Measurements from ENCODE around the gene EIF2S3.

DNA sequence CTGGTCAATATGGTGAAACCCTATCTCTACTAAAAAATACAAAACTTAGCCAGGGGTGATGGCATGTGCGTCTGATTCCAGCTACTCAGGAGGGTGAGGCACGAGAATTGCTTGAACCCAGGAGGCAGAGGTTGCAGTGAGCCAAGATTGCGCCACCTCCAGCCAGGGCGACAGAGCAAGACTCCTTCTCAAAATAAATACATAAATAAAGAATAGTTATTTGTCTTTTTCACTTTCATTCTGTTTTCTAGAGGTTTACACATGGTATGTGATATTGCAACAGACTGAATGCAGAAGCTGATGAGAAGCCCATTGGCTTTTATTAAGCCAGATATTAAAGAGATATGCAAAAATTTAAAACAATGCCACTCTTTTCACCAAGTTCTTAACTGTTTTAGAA is 35.9 kb upstream of the EIF2S3 start:
- TF ChIP-seq JUND (IDR thresholded peaks at IDR 0.05; ENCODE audit: low read depth, low read length) = no peak
- no peak for TF ChIP-seq NFYB (IDR thresholded peaks at IDR 0.05; ENCODE audit: insufficient read depth, low read depth, low read length)
- no peak for TF ChIP-seq TAF1 (IDR thresholded peaks at IDR 0.05; ENCODE audit: borderline replicate concordance, low read depth, low read length)
- TF ChIP-seq, protein P1, sequence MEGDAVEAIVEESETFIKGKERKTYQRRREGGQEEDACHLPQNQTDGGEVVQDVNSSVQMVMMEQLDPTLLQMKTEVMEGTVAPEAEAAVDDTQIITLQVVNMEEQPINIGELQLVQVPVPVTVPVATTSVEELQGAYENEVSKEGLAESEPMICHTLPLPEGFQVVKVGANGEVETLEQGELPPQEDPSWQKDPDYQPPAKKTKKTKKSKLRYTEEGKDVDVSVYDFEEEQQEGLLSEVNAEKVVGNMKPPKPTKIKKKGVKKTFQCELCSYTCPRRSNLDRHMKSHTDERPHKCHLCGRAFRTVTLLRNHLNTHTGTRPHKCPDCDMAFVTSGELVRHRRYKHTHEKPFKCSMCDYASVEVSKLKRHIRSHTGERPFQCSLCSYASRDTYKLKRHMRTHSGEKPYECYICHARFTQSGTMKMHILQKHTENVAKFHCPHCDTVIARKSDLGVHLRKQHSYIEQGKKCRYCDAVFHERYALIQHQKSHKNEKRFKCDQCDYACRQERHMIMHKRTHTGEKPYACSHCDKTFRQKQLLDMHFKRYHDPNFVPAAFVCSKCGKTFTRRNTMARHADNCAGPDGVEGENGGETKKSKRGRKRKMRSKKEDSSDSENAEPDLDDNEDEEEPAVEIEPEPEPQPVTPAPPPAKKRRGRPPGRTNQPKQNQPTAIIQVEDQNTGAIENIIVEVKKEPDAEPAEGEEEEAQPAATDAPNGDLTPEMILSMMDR (IDR thresholded peaks at IDR 0.05 in 2 of 3, conservative IDR thresholded peaks at IDR 0.05 in 1 of 3; ENCODE audit: control insufficient read depth in 2 of 3, extremely low read depth in 1 of 3, insufficient read depth in 1 of 3, low read depth in 3 of 3, low read length in 3 of 3) = no peak
- no peak for TF ChIP-seq MTA2 (IDR thresholded peaks at IDR 0.05; ENCODE audit: low read depth)
- no peak for TF ChIP-seq STAT1 (conservative IDR thresholded peaks at IDR 0.05)
- no peak for TF ChIP-seq EZH2 (IDR thresholded peaks at IDR 0.05; ENCODE audit: borderline replicate concordance, control insufficient read depth, low read depth, low read length)
- no peak for TF ChIP-seq NRF1 (conservative IDR thresholded peaks at IDR 0.05; ENCODE audit: low read depth, low read length)
- TF ChIP-seq SMAD1 (IDR thresholded peaks at IDR 0.05; ENCODE audit: low read depth, partially characterized antibody) = no peak
